ENCODE measurements around the gene BEAN1.
"Not testable (repeated sequence)": the region's sequence is repeated elsewhere in the genome, so short reads cannot be mapped to it uniquely, and the experiment has no call there.

The BEAN1 gene

GRCh38 chr16:66481943-66482390, 54.9 kb downstream of the BEAN1 start:
- FAIRE-seq (no peak), DNase-seq (ENCODE audit: insufficient read length, low spot score) (no peak)

- FAIRE-seq = peak; percentile 74
Measured at GRCh38 chr16:66483689-66484452, 56.8 kb downstream of the BEAN1 start.

GRCh38 chr16:66484453-66485213, 57.5 kb downstream of the BEAN1 start:
- DNase-seq (ENCODE audit: insufficient read length, low spot score) (no peak), FAIRE-seq (no peak)

More at GRCh38 chr16:66483689-66484452, 56.8 kb downstream of the BEAN1 start:
- DNase-seq (ENCODE audit: insufficient read length, low spot score) = peak; percentile 67

- DNase-seq (ENCODE audit: insufficient read length, low spot score) (no peak), FAIRE-seq (no peak)
Measured at GRCh38 chr16:66485376-66485775, 58.3 kb downstream of the BEAN1 start.

GRCh38 chr16:66486199-66486772, 59.2 kb downstream of the BEAN1 start:
- DNase-seq (ENCODE audit: insufficient read length, low spot score) (no peak), FAIRE-seq (no peak)

- no peak for FAIRE-seq
- no peak for DNase-seq (ENCODE audit: insufficient read length, low spot score)
Measured at GRCh38 chr16:66486773-66487579, 59.9 kb downstream of the BEAN1 start.

GRCh38 chr16:66487580-66488275, 60.6 kb downstream of the BEAN1 start:
- no peak for DNase-seq (ENCODE audit: insufficient read length, low spot score)
- no peak for FAIRE-seq

GRCh38 chr16:66488505-66488904, 61.4 kb downstream of the BEAN1 start:
- FAIRE-seq (no peak), DNase-seq (ENCODE audit: insufficient read length, low spot score) (no peak)

GRCh38 chr16:66489385-66489784, 62.3 kb downstream of the BEAN1 start:
- DNase-seq (ENCODE audit: insufficient read length, low spot score) (no peak), FAIRE-seq (no peak)

GRCh38 chr16:66489818-66490217, 62.7 kb downstream of the BEAN1 start:
- FAIRE-seq (no peak), DNase-seq (ENCODE audit: insufficient read length, low spot score) (no peak)

- FAIRE-seq (no peak), DNase-seq (ENCODE audit: insufficient read length, low spot score) (no peak)
Measured at GRCh38 chr16:66490774-66491715, 64.0 kb downstream of the BEAN1 start.

- DNase-seq (ENCODE audit: insufficient read length, low spot score) = no peak
- no peak for FAIRE-seq
Measured at GRCh38 chr16:66491716-66492064, 64.6 kb downstream of the BEAN1 start.

GRCh38 chr16:66493490-66494401, 66.7 kb downstream of the BEAN1 start:
- DNase-seq (ENCODE audit: insufficient read length, low spot score) (no peak), FAIRE-seq (no peak)

GRCh38 chr16:66494916-66495315, 67.8 kb downstream of the BEAN1 start:
- FAIRE-seq = no peak
- no peak for DNase-seq (ENCODE audit: insufficient read length, low spot score)

- no peak for FAIRE-seq
Measured at GRCh38 chr16:66495440-66495839, 68.3 kb downstream of the BEAN1 start.

GRCh38 chr16:66496226-66496625, 69.1 kb downstream of the BEAN1 start:
- FAIRE-seq = not testable (repeated sequence)

More at GRCh38 chr16:66495440-66495839, 68.3 kb downstream of the BEAN1 start:
- DNase-seq (ENCODE audit: insufficient read length, low spot score) = no peak

GRCh38 chr16:66497921-66498320, 70.8 kb downstream of the BEAN1 start:
- DNase-seq (ENCODE audit: insufficient read length, low spot score); FAIRE-seq: not testable (repeated sequence)

More at GRCh38 chr16:66496226-66496625, 69.1 kb downstream of the BEAN1 start:
- not testable (repeated sequence) for DNase-seq (ENCODE audit: insufficient read length, low spot score)

GRCh38 chr16:66501563-66501962, 74.5 kb downstream of the BEAN1 start:
- not testable (repeated sequence) for FAIRE-seq; DNase-seq (ENCODE audit: insufficient read length, low spot score)
